ENCODE data around the gene SLC37A2.

DNA sequence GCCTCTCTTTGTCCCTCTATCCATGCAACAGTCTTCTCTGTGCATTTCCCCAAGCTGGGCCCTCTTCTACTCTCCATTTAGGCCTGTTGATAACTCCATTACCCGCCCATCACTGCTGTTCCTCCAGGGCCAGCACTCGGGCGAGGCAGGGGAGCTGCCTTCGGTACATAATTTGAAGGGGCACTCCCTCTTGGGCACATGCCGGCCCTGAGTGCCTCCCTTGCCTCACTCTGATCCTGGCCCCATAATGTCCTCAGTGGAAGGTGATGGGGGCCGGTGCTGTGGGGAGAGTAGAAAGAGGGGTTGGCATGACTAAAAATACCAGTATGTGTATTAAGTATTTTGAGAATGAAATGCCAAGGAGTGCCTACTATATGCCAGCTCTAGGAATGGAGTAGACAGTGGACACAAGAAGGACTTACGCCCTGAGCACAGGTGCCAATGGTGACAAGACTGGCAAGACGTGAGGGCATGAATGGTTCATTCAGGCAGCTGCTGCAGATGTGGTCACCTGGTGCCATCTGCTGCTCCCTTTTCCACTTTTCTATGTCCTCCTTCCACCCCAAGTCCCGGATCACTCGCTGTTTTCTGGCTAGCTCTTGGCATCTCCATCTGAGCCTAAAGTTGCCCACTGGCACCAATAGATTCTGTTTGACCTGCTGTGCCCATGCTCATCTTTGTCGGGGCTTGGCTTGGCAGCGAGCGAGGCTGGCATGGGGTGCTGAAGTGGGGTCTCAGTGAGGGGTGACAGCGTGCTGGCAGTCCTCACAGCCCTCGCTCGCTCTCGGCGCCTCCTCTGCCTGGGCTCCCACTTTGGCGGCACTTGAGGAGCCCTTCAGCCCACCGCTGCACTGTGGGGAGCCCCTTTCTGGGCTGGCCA lies 25.7 kb downstream of the SLC37A2 start:
- no peak for TF ChIP-seq POLR2A (IDR thresholded peaks at IDR 0.05; ENCODE audit: low read depth, low read length)
- TF ChIP-seq TAF1 (IDR thresholded peaks at IDR 0.05; ENCODE audit: borderline replicate concordance, low read depth, low read length): no peak
- TF ChIP-seq POLR2AphosphoS5 (IDR thresholded peaks at IDR 0.05; ENCODE audit: low read depth, low read length): no peak

All from GM12892 (cell line).